K562 (cell line): ENCODE data around the gene BRCC3. TPM values are rescaled to one million over a fixed set of nuclear protein-coding genes. Genes with fewer than 3 reads are reported as not detected.

ENCODE experiments used
- ATAC-seq: fragments of 200-7000 bp; cut with Tn5 transposase; 3 replicates; pipeline ENCODE4 v1.9.1; 2020; ENCODE audit warnings: moderate library complexity
- BruUV-seq: library from RNA; stranded (reverse); fragments of 400-500 nt; replicated peaks from 2 replicates; lab custom pipeline; 2021; lab: Mats Ljungman, UMichigan
- CTCF ChIA-PET: fragments of 300-600 bp; formaldehyde crosslinking; extraction: SDS; loops from one replicate; lab custom pipeline; 2021; ENCODE audit warnings: low intra/inter-chr PET ratio; lab: Yijun Ruan, JAX
- POLR2A ChIA-PET: fragments of 300-600, 350-650 bp; sonication (Branson Sonifier 250); formaldehyde crosslinking; extraction: SDS; loops from one replicate; lab custom pipeline; 2021; ENCODE audit warnings: antibody characterized with exemption, inconsistent platforms; lab: Yijun Ruan, JAX
- DNase-seq, 4 experiments: peaks; one replicate each; pipeline versions ENCODE4 v3.0.0 to v3.0.0-alpha.2; 2011 to 2018; ENCODE audit warnings: low spot score in 3 of 4, mixed read lengths in 3 of 4; ENCODE audit errors: extremely low read depth in 1 of 4
- FAIRE-seq: peaks from 2 replicates; lab custom pipeline; 2011; peaks lifted over from hg19 to GRCh38; lab: Jason Lieb, UNC
- H2AFZ ChIP-seq: 2 replicates; pipeline ENCODE4 v1.6.0; 2011; ENCODE audit warnings: low read depth, low read length, control low read depth, inconsistent platforms
- H3K27ac ChIP-seq: fragments of 200-600 bp; 3 replicates; pipeline ENCODE4 v1.8.0; 2011; ENCODE audit warnings: low read depth, mild to moderate bottlenecking, control low read depth, inconsistent platforms, low read length, moderate library complexity, mixed read lengths; ENCODE audit errors: extremely low read depth
- H3K27me3 ChIP-seq, 2 experiments: fragments of 300-600 bp in 1 of 2; 2 replicates in 1 of 2; 3 replicates in 1 of 2; pipeline versions ENCODE4 v1.6.0 to v1.8.0; 2011; ENCODE audit warnings: inconsistent platforms in 2 of 2, low read length in 2 of 2, mild to moderate bottlenecking in 1 of 2, mixed read lengths in 1 of 2, moderate library complexity in 1 of 2; ENCODE audit not compliant: control insufficient read depth in 2 of 2, insufficient read depth in 2 of 2
- H3K36me3 ChIP-seq: fragments of 300-600 bp; 3 replicates; pipeline ENCODE4 v1.8.0; 2011; ENCODE audit warnings: mild to moderate bottlenecking, low read length, inconsistent platforms; ENCODE audit not compliant: control insufficient read depth, insufficient read depth
- H3K4me1 ChIP-seq, 2 experiments: fragments of 200-600 bp in 1 of 2; replicated peaks in 1 of 2; 2 replicates in 1 of 2; 3 replicates in 1 of 2; pipeline versions ENCODE4 v1.5.1 to v1.8.0; 2011; ENCODE audit warnings: inconsistent platforms in 2 of 2, low read length in 2 of 2, mild to moderate bottlenecking in 1 of 2, mixed read lengths in 1 of 2, moderate library complexity in 1 of 2; ENCODE audit not compliant: control insufficient read depth in 2 of 2, insufficient read depth in 2 of 2
- H3K4me2 ChIP-seq: 2 replicates; pipeline ENCODE4 v1.6.1; 2011; ENCODE audit warnings: low read length, control low read depth, inconsistent platforms, mixed read lengths; ENCODE audit not compliant: insufficient read depth
- H3K4me3 ChIP-seq: fragments of 200-600 bp; sonication (generic), shearing (Covaris generic); 2 replicates; pipeline ENCODE4 v1.5.1; 2016; ENCODE audit warnings: control low read depth, inconsistent platforms
- H3K79me2 ChIP-seq: fragments of 200-600 bp; 3 replicates; pipeline ENCODE4 v1.8.0; 2011; ENCODE audit warnings: low read length, inconsistent platforms; ENCODE audit not compliant: control insufficient read depth, insufficient read depth
- H3K9ac ChIP-seq, 2 experiments: 2 replicates each; pipeline versions ENCODE4 v1.6.0 to v1.6.1; 2011; ENCODE audit warnings: low read depth in 2 of 2, low read length in 2 of 2, control low read depth in 1 of 2, inconsistent platforms in 1 of 2, mild to moderate bottlenecking in 1 of 2, mixed read lengths in 1 of 2; ENCODE audit not compliant: insufficient read depth in 1 of 2
- H3K9me1 ChIP-seq: one replicate; pipeline ENCODE4 v1.6.0; 2011; ENCODE audit warnings: inconsistent platforms, mild to moderate bottlenecking, low read length, moderate library complexity; ENCODE audit not compliant: control insufficient read depth, insufficient read depth
- H3K9me3 ChIP-seq: replicated peaks from 2 replicates; pipeline ENCODE4 v1.5.1; 2011; ENCODE audit warnings: low read depth, low read length, inconsistent platforms; ENCODE audit not compliant: control insufficient read depth, insufficient read depth
- H4K20me1 ChIP-seq: replicated peaks from 2 replicates; pipeline ENCODE4 v1.6.1; 2011; ENCODE audit warnings: low read length, inconsistent platforms, mixed read lengths; ENCODE audit not compliant: control insufficient read depth, insufficient read depth
- CHAMP1 ChIP-seq: fragments of 450-650 bp; IDR thresholded peaks from 2 replicates; pipeline ENCODE4 v1.6.1; 2016; ENCODE audit warnings: mild to moderate bottlenecking
- CHCHD3 ChIP-seq: fragments of 250-450 bp; sonication (Bioruptor Pico); IDR thresholded peaks from 2 replicates; pipeline ENCODE4 v2.1.2; 2022; ENCODE audit warnings: mild to moderate bottlenecking
- FOXO4 ChIP-seq: fragments of 450-650 bp; formaldehyde crosslinking; IDR thresholded peaks from 2 replicates; pipeline ENCODE4 v1.4.0; 2020; ENCODE audit warnings: mild to moderate bottlenecking, moderate library complexity
- GABPA ChIP-seq: fragments of 200-800 bp; sonication (Bioruptor generic); conservative IDR thresholded peaks from 2 replicates; pipeline ENCODE4 v1.6.1; 2016; ENCODE audit warnings: low read depth, missing genetic modification characterization, missing compliant biosample characterization
- GABPB1 ChIP-seq: sonication (generic); formaldehyde crosslinking; IDR thresholded peaks from 2 replicates; pipeline ENCODE4 v1.8.0; 2022; ENCODE audit warnings: mild to moderate bottlenecking, missing genetic modification reagents
- HNRNPK ChIP-seq: fragments of 200-400 bp; formaldehyde crosslinking; IDR thresholded peaks from one replicate; pipeline ENCODE4 v1.6.1; 2018; ENCODE audit warnings: mild to moderate bottlenecking, low read depth, low read length; ENCODE audit not compliant: poor library complexity, severe bottlenecking
- KAT7 ChIP-seq: sonication (generic); formaldehyde crosslinking; IDR thresholded peaks from 2 replicates; pipeline ENCODE4 v1.8.0; 2022; ENCODE audit warnings: missing genetic modification reagents, mild to moderate bottlenecking, borderline replicate concordance
- KLF1 ChIP-seq: fragments of 450-650 bp; IDR thresholded peaks from 2 replicates; pipeline ENCODE4 v1.6.1; 2016; ENCODE audit warnings: missing genetic modification characterization, missing compliant biosample characterization
- MTA3 ChIP-seq: fragments of 450-650 bp; formaldehyde crosslinking; IDR thresholded peaks from 2 replicates; pipeline ENCODE4 v1.6.1; 2017; ENCODE audit warnings: mild to moderate bottlenecking, borderline replicate concordance
- PYGO2 ChIP-seq: fragments of 450-650 bp; IDR thresholded peaks from 2 replicates; pipeline ENCODE4 v1.6.1; 2016; ENCODE audit warnings: mild to moderate bottlenecking, missing genetic modification characterization, moderate library complexity, missing compliant biosample characterization
- RBBP5 ChIP-seq: fragments of 200-600 bp; sonication (generic); IDR thresholded peaks from 2 replicates; pipeline ENCODE4 v1.6.1; 2012; ENCODE audit warnings: borderline replicate concordance, mild to moderate bottlenecking, low read length, control low read depth, inconsistent platforms; ENCODE audit not compliant: insufficient read depth, poor library complexity, severe bottlenecking
- SNAPC5 ChIP-seq: fragments of 250-450 bp; sonication (Bioruptor Pico); IDR thresholded peaks from 2 replicates; pipeline ENCODE4 v1.8.0; 2021; ENCODE audit warnings: moderate library complexity, mild to moderate bottlenecking, inconsistent platforms
- SNRNP70 ChIP-seq: fragments of 200-400 bp; formaldehyde crosslinking; optimal IDR thresholded peaks from 2 replicates; pipeline ENCODE3; 2017; ENCODE audit warnings: low read depth, low read length
- TCF15 ChIP-seq: fragments of 250-450 bp; sonication (Bioruptor Pico); IDR thresholded peaks from 2 replicates; pipeline ENCODE4 v1.8.0; 2022; ENCODE audit warnings: moderate library complexity, mild to moderate bottlenecking, inconsistent platforms
- TSC22D4 ChIP-seq: fragments of 450-650 bp; IDR thresholded peaks from 2 replicates; pipeline ENCODE4 v1.6.1; 2016; ENCODE audit warnings: missing genetic modification characterization, missing biosample characterization, control low read depth
- ZBTB17 ChIP-seq: fragments of 450-650 bp; formaldehyde crosslinking; IDR thresholded peaks from 2 replicates; pipeline ENCODE4 v1.4.0; 2020; ENCODE audit warnings: mild to moderate bottlenecking
- ZEB2 ChIP-seq: fragments of 450-650 bp; IDR thresholded peaks from 2 replicates; pipeline ENCODE4 v1.6.1; 2016
- ZNF707 ChIP-seq: fragments of 250-450 bp; sonication (Bioruptor Pico); conservative IDR thresholded peaks from 2 replicates; pipeline ENCODE4 v1.8.0; 2022; ENCODE audit warnings: inconsistent platforms, mild to moderate bottlenecking, moderate library complexity
- WGBS: fragments of 100-300 bp; shearing (Covaris generic); methylation state at CpG from one replicate; pipeline ENCODE4 v1.1.6; 2016; ENCODE audit warnings: low coverage, mixed read lengths; ENCODE audit not compliant: insufficient coverage; ENCODE audit errors: missing lambda C conversion rate; 5-methylcytosine and 5-hydroxymethylcytosine counted together
- in situ Hi-C: fragments of 300-500 bp; cut with MboI; formaldehyde crosslinking; loops from 4 replicates; pipeline ENCODE4 v1.15.0; 2018; ENCODE audit warnings: inconsistent platforms, mixed read lengths
- intact Hi-C: fragments of 100-400 bp; cut with micrococcal nuclease; formaldehyde crosslinking; loops from 2 replicates; pipeline ENCODE4 v1.14.2; 2022
- polyA plus RNA-seq, 8 experiments: library from polyadenylated mRNA; depleted of rRNA in 4 of 8; stranded (reverse) in 5 of 8; unstranded in 3 of 8; fragments of >200 nt; fragmentation: Nextera tagmentation in 2 of 8; fragmentation: Illumina TruSeq in 1 of 8; extraction: Ambion mirVana in 2 of 8; extraction: Trizol in 1 of 8; gene quantifications; 2 replicates each; pipeline versions ENCODE4 v1.2.1 to v1.2.3, GENCODE V29; 2011 to 2014; ENCODE audit warnings: inconsistent platforms in 1 of 8, missing spikeins in 1 of 8
- total RNA-seq, 7 experiments: library from RNA; depleted of rRNA in 6 of 7; stranded (reverse); fragments of >200 nt in 6 of 7; fragmentation: Illumina TruSeq in 2 of 7; extraction: Trizol in 2 of 7; gene quantifications; 2 replicates each; pipeline versions ENCODE4 v1.2.1 to v1.2.3, GENCODE V29; 2011 to 2021; ENCODE audit warnings: low replicate concordance in 1 of 7

Gene BRCC3
- total and polyA plus RNA-seq, 9 of the 15 experiments (the other 6 are each of a cell fraction or from before 2014, with no cell fraction given), result 9.6 to 44.8 (median 26.7) TPM

- Histone ChIP-seq H3K9me1 (no peaks in the 10 kb centered on the region), H3K9me3 (no peaks in the 10 kb centered on the region), H3K4me3 (peak overlapping the region; percentile 71), H3K27ac (peak overlapping the region; percentile 80), H2AFZ (peak overlapping the region; percentile 92), H3K27me3 (no peaks in the 10 kb centered on the region), H3K79me2 (peaks cover 69% of the 10 kb centered on the region), H3K4me1 (peaks cover 4 to 11% of the 10 kb centered on the region in 2 experiments; a peak in 4 of 5 replicates), H3K4me2 (peak overlapping the region; percentile 79), H4K20me1 (no peaks in the 10 kb centered on the region), H3K9ac (peak overlapping the region; percentile 75 to 94), H3K36me3 (peaks cover 29% of the 10 kb centered on the region)
- in situ Hi-C loops (no loop called here), intact Hi-C loops (loop anchor here (2.0 to 5.0 kb wide), 2 partner anchors 146 to 308 kb away; partner anchors contain the start of genes DKC1 and VBP1)
- WGBS, result 1% methylated on average over 16 of the region's 16 CpGs
- ATAC-seq (peak; percentile 37), FAIRE-seq (no peak), DNase-seq (peak in 2 of 4 experiments; percentile 36)
- POLR2A ChIA-PET, result interaction anchor here (0.9 kb wide), 1 partner anchor 34 kb away, joined by 3 read pairs; no protein-coding TSS in a partner anchor
- CTCF ChIA-PET, result interaction anchor here (0.7 kb wide), 1 partner anchor 43 kb away, joined by 3 read pairs; no protein-coding TSS in a partner anchor
- no TSS peak for BruUV-seq
- no peak for TF ChIP-seq PYGO2 (tag)
- no peak for TF ChIP-seq TCF15 (CRISPR knock-in tag)
- TF ChIP-seq HNRNPK, result no peak
- TF ChIP-seq KLF1 (tag), result no peak
- TF ChIP-seq CHAMP1, result no peak
- no peak for TF ChIP-seq SNRNP70
- no peak for TF ChIP-seq FOXO4
- no peak for TF ChIP-seq CHCHD3 (CRISPR knock-in tag)
- no peak for TF ChIP-seq TSC22D4
- no peak for TF ChIP-seq ZBTB17
- no peak for TF ChIP-seq ZNF707 (CRISPR knock-in tag)
- TF ChIP-seq RBBP5, result no peak
- 0 out of 2 replicates have a peak, but pooled peaks have one; percentile 30 for TF ChIP-seq KAT7
- TF ChIP-seq GABPB1 (CRISPR knock-in tag), result peak; percentile 54; the same call in 1 of the 2 replicates
- peak; percentile 74 for TF ChIP-seq GABPA
- TF ChIP-seq MTA3, result no peak
- TF ChIP-seq SNAPC5, result no peak
- no peak for TF ChIP-seq ZEB2
These were observed 689 bp upstream of the BRCC3 start for GRCh38 chrX:155070663-155070974.
